ENCODE data around the gene SLC25A43.
"Not testable (repeated sequence)": the region's sequence is repeated elsewhere in the genome, so short reads cannot be mapped to it uniquely, and the experiment has no call there.

The SLC25A43 gene

GRCh38 chrX:119474615-119475388, 75.7 kb downstream of the SLC25A43 start:
- no peaks in the 10 kb centered on the region for H3K9me3 Mint-ChIP-seq
- H3K4me1 Mint-ChIP-seq, result peaks cover 4% of the 10 kb centered on the region
- no peak overlapping the region for H3K27ac Mint-ChIP-seq

GRCh38 chrX:119475389-119476101, 76.4 kb downstream of the SLC25A43 start:
- Mint-ChIP-seq H3K27ac (no peak overlapping the region), H3K4me3 (no peak overlapping the region)

More at GRCh38 chrX:119474615-119475388, 75.7 kb downstream of the SLC25A43 start:
- no peak overlapping the region for H3K4me3 Mint-ChIP-seq
- H3K27me3 Mint-ChIP-seq, result no peaks in the 10 kb centered on the region
- no peaks in the 10 kb centered on the region for H3K36me3 Mint-ChIP-seq

GRCh38 chrX:119477812-119478232, 78.7 kb downstream of the SLC25A43 start:
- Mint-ChIP-seq H3K27ac (no peak overlapping the region), H3K9me3 (no peaks in the 10 kb centered on the region), H3K4me3 (no peak overlapping the region), H3K36me3 (no peaks in the 10 kb centered on the region), H3K27me3 (no peaks in the 10 kb centered on the region), H3K4me1 (peaks cover 6% of the 10 kb centered on the region)

More at GRCh38 chrX:119475389-119476101, 76.4 kb downstream of the SLC25A43 start:
- Mint-ChIP-seq H3K27me3 (no peaks in the 10 kb centered on the region), H3K36me3 (no peaks in the 10 kb centered on the region), H3K4me1 (no peaks in the 10 kb centered on the region), H3K9me3 (no peaks in the 10 kb centered on the region)

DNA sequence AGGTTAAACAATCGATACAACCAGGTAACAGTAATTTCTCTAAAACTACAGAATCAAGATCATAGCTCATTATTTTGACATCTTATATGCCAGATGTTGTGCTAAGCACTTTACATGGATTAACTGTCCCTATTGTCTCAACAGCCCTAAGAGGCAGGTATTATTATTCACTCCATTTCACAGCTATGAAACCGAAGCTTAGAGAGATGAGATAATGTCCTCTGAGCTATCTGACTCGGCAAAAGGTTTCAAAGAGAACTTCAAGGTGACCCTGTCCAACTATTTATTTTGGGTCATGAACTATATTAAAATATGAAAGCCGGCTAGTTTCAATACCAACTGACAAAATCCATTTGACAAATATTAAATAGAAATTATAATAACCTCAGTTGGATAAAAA, 79.4 kb downstream of the SLC25A43 start:
- no peak overlapping the region for H3K27ac Mint-ChIP-seq
- peaks cover 6% of the 10 kb centered on the region for H3K4me1 Mint-ChIP-seq
- H3K4me3 Mint-ChIP-seq, result no peak overlapping the region
- no peaks in the 10 kb centered on the region for H3K27me3 Mint-ChIP-seq
- H3K9me3 Mint-ChIP-seq, result no peaks in the 10 kb centered on the region
- no peaks in the 10 kb centered on the region for H3K36me3 Mint-ChIP-seq

DNA sequence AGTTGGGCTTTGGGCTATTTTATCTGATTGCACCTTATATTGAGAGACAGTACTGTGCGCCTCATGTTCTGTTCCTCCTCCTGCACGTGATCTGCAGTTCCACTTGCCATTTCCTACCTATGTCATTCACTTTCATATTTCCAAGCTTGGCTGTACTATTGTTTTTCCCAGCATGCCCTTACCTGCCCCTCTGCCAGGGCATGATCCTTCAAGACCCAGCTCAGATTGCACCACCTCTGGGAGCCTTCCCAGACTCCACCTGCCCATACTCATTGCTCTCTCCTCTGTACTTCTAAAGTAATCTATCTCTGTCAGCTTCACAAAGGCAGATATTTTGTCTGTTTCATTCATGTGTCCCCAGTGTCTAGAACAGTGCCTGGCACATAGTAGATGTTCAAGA, 80.7 kb downstream of the SLC25A43 start:
- H3K27ac Mint-ChIP-seq, result no peak overlapping the region
- no peaks in the 10 kb centered on the region for H3K36me3 Mint-ChIP-seq
- no peaks in the 10 kb centered on the region for H3K27me3 Mint-ChIP-seq
- H3K9me3 Mint-ChIP-seq, result no peaks in the 10 kb centered on the region
- peaks cover 6% of the 10 kb centered on the region for H3K4me1 Mint-ChIP-seq
- no peak overlapping the region for H3K4me3 Mint-ChIP-seq

DNA sequence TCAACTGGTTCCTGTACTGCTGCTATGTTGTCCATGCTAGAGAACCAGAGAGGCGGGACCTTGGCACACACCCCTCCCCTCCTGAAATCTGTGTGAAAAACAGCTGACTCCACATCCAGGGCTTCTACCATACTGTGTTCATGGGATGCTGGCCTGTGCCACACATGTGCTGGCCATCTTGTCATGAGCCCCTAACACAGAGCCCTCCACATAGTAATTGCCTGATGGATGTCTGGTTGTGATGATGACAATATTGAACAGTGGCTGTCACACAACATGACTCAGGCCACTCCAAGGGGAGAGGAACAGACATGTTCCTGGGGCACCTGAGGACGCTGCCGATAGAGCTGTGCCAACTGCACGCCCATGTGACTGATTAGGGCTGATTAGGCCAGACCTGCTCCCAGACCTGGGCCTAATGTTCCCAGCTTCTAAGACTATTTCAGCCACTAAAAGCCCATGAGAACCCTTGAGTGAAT, 82.2 kb downstream of the SLC25A43 start:
- H3K4me3 Mint-ChIP-seq, result no peak overlapping the region
- H3K9me3 Mint-ChIP-seq, result no peaks in the 10 kb centered on the region
- H3K36me3 Mint-ChIP-seq, result no peaks in the 10 kb centered on the region
- peaks cover 6% of the 10 kb centered on the region for H3K4me1 Mint-ChIP-seq
- H3K27me3 Mint-ChIP-seq, result no peaks in the 10 kb centered on the region
- peak overlapping the region; percentile 8 for H3K27ac Mint-ChIP-seq

- H3K27me3 Mint-ChIP-seq, result no peaks in the 10 kb centered on the region
- peak overlapping the region; percentile 62 for H3K27ac Mint-ChIP-seq
- H3K4me1 Mint-ChIP-seq, result peaks cover 6% of the 10 kb centered on the region
- no peaks in the 10 kb centered on the region for H3K9me3 Mint-ChIP-seq
- no peaks in the 10 kb centered on the region for H3K36me3 Mint-ChIP-seq
- H3K4me3 Mint-ChIP-seq, result peak overlapping the region; percentile 81
These were observed 82.9 kb downstream of the SLC25A43 start for GRCh38 chrX:119482041-119482440.

DNA sequence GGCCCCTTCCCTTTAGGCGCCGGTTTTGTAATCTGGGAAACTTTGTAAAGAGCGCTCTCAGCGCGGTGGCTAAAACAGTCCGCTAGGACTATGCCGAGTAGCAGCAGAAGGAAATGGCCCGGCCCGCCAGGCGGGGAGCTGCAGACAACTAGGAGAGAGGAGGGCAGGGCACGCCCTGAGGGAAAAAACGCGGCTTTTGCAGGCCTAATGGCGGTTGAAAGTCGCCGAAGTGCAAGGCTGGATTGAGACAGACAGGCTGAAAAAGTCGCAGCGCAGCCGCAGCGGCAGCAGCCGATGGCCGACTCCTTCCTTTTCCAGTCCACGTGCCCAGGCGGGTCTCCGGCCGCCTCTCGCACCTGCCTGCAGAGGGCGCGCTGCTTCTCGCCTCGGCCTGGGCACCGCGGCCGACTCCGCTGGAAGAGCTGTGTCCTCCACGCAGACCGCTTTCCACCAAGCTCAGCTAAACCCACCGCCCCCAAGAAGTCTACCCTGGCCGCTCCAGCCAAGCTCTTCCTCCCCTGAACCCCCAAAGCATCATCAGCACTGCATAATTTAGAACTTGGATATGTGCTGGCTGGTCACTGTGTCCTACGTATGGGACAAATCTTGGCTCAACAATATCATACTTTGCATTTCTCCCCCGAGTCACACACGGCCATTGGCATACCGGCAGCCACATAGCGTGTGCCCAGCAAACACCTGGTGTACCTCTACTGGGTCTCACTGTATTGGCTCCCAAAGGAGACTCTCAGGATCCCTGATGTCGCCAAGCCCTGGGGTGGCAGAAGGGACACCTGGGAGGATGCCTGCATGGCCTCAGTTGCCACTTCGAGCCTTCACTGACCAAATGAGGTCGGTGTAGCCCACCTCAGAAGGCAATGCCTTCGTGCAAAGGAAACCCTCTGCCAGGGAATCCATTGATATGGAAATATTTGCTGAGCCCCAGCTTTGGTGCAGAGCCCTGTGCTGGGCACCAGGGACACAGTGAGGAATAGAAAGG, 83.6 kb downstream of the SLC25A43 start:
- Mint-ChIP-seq H3K36me3 (no peaks in the 10 kb centered on the region), H3K4me1 (peaks cover 6% of the 10 kb centered on the region), H3K9me3 (no peaks in the 10 kb centered on the region), H3K4me3 (peak overlapping the region; percentile 81), H3K27me3 (no peaks in the 10 kb centered on the region), H3K27ac (peak overlapping the region; percentile 62)

DNA sequence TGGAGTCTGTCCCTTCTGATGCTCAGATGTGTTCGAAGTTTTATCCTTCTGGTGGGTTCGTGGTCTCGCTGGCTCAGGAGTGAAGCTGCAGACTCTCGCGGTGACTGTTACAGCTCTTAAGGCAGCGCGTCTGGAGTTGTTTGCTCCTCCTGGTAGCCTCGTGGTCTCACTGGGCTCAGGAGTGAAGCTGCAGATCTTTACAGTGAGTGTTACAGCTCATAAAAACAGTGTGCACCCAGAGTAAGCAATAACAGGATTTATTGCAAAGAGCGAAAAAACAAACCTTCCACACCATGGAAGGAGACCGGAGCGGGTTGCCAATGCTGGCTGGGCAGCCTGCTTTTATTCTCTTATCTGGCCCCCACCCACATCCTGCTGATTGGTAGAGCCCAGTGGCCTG, 87.6 kb downstream of the SLC25A43 start:
- no peaks in the 10 kb centered on the region for H3K27me3 Mint-ChIP-seq
- H3K36me3 Mint-ChIP-seq, result no peaks in the 10 kb centered on the region
- H3K4me1 Mint-ChIP-seq, result peaks cover 6% of the 10 kb centered on the region
- H3K4me3 Mint-ChIP-seq, result no peak overlapping the region
- no peak overlapping the region for H3K27ac Mint-ChIP-seq
- no peaks in the 10 kb centered on the region for H3K9me3 Mint-ChIP-seq

DNA sequence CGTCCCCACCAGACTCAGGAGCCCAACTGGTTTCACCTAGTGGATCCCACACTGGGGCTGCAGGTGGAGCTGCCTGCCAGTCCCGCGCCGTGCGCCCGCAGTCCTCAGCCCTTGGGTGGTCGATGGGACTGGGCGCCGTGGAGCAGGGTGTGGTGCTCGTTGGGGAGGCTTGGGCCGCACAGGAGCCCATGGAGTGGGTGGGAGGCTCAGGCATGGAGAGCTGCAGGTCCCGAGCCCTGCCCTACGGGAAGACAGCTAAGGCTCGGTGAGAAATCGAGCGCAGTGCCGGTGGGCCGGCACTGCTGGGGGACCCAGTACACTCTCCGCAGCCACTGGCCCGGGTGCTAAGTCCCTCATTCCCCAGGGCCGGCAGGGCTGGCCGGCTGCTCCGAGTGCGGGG, 88.6 kb downstream of the SLC25A43 start:
- not testable (repeated sequence) for H3K36me3 Mint-ChIP-seq, H3K4me3 Mint-ChIP-seq, H3K27ac Mint-ChIP-seq, H3K4me1 Mint-ChIP-seq, H3K9me3 Mint-ChIP-seq, H3K27me3 Mint-ChIP-seq

GRCh38 chrX:119488749-119489148, 89.6 kb downstream of the SLC25A43 start:
- Mint-ChIP-seq H3K27ac (no peak overlapping the region), H3K36me3 (no peaks in the 10 kb centered on the region), H3K4me1 (no peaks in the 10 kb centered on the region), H3K27me3 (no peaks in the 10 kb centered on the region), H3K9me3 (no peaks in the 10 kb centered on the region), H3K4me3 (no peak overlapping the region)

DNA sequence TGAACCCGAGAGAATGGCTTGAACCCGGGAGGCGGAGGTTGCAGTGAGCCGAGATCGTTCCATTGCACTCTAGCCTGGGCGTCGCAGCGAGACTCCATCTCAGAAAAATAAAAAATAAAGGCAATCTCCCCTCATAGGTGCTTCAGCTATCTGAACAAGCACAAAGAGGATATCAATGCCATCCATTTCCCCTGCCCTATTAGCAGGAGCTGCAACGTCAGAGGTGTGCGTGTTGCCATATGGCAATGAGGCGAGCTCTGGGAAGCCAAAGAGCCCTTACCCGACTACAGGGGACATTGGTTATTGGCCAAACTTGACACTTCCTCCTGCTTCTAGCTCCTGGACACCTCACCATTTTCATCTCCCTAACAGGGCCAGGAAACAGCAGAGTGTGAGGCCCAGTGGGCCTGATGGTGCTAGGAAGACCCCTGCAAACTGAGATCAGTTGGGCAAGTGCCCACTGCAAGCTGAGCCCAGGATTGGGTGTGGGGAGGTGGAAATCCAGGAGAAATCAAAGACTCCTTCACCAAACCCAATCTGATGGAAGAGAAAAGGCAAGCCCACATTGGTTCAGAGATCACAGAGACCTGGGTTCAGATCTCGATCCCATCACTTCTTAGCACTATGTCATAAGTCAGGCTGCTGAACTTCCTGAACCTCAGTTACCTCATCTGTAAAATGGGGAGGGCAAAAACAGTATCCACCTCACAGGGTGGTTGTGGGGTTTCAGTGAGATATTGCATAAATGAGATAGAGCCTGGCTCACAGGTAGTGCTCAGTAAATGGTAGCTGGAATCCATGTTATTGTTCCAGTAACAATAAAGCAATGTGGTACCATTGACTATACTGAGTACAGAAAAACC, 90.3 kb downstream of the SLC25A43 start:
- Mint-ChIP-seq H3K27me3 (no peaks in the 10 kb centered on the region), H3K4me3 (no peak overlapping the region), H3K36me3 (no peaks in the 10 kb centered on the region), H3K27ac (no peak overlapping the region), H3K4me1 (no peaks in the 10 kb centered on the region), H3K9me3 (no peaks in the 10 kb centered on the region)

DNA sequence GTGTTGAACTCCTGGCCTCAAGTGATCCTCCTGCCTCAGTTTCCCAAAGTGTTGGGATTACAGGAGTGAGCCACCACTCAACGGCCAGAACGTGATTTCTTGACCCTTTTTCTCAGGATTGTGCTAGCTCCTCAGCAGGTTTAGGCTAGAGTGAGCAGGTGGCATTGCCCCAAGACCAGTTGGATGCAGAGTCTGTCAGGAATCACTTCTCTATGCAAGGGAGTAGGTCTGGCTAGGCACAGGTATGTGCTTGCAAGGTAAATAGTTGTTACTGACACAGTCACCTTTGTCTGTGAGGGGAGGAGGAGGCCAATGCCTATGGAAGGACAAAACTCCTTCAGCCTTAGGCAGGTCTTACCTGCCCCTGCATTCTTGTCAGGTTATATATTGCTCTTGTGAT, 93.3 kb downstream of the SLC25A43 start:
- H3K27me3 Mint-ChIP-seq, result no peaks in the 10 kb centered on the region
- no peaks in the 10 kb centered on the region for H3K36me3 Mint-ChIP-seq
- no peaks in the 10 kb centered on the region for H3K9me3 Mint-ChIP-seq
- no peak overlapping the region for H3K4me3 Mint-ChIP-seq
- peaks cover 12% of the 10 kb centered on the region for H3K4me1 Mint-ChIP-seq
- H3K27ac Mint-ChIP-seq, result no peak overlapping the region

- H3K36me3 Mint-ChIP-seq, H3K4me3 Mint-ChIP-seq, H3K27me3 Mint-ChIP-seq, H3K9me3 Mint-ChIP-seq, H3K27ac Mint-ChIP-seq: not testable (repeated sequence)
- H3K4me1 Mint-ChIP-seq, result peaks cover 12% of the 10 kb centered on the region
These were observed 94.8 kb downstream of the SLC25A43 start for GRCh38 chrX:119493851-119494495.
